ENCODE measurements around the gene OR6X1. TPM values are rescaled to one million over a fixed set of nuclear protein-coding genes. Genes with fewer than 3 reads are reported as not detected.

The OR6X1 gene
- total RNA-seq, 1 experiment from 2014 or later, result not detected

DNA sequence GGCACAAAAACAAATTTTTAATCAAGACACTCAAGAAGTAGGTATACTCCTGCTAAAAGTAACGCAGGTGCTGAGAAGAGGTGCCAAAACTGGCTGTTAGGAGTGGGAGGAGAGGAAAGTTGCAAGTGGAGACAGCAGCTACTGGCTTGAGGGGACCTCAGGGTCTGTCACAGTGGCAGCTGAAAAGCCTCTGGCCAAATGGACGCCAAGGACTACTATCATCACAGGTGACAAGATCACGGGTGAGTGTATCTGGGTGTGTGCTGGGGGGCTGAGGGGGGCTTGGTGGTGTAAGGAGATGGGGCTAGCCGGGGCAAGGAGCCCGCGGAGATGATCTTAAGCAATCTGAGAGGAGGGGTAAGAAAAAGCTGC, 13.5 kb downstream of the OR6X1 start:
- DNase-seq (ENCODE audit: low read depth, low spot score) (no peak), ATAC-seq (peak; percentile 10)
- Histone ChIP-seq H3K4me1 (ENCODE audit: control insufficient read depth, insufficient read depth, low read length) (0 out of 2 replicates have a peak, but pooled peaks cover 9% of the 10 kb centered on the region), H3K4me3 (ENCODE audit: low read depth in 2 of 2, low read length in 2 of 2) (peak overlapping the region; percentile 91 to 92), H3K27ac (ENCODE audit: low read length) (peak overlapping the region; percentile 73), H3K27me3 (ENCODE audit: control insufficient read depth, insufficient read depth, low read length) (peaks cover 4% of the 10 kb centered on the region; the same call in 1 of the 2 replicates), H3K9me3 (ENCODE audit: control insufficient read depth, insufficient read depth, low read depth, low read length) (peaks cover 28% of the 10 kb centered on the region; the same call in 1 of the 2 replicates), H3K36me3 (ENCODE audit: control insufficient read depth, insufficient read depth, low read length) (peaks cover 14% of the 10 kb centered on the region)
- ChIA-PET POLR2A (no interaction called here), CTCF (no interaction called here)
- in situ Hi-C loops (cut with HindIII; ENCODE audit: low pct_unique_long_range_greater_than_20kb, low sequenced_read_pairs) (no loop called here), intact Hi-C loops (cut with micrococcal nuclease; ENCODE audit: unreplicated experiment) (no loop called here)
- no TSS peak for BruUV-seq (replicated peaks)
- TF ChIP-seq CTCF (IDR thresholded peaks at IDR 0.05), result no peak
- TF ChIP-seq SIN3A (IDR thresholded peaks at IDR 0.05; ENCODE audit: borderline replicate concordance, insufficient read depth, low read depth, low read length), result no peak
- no peak for TF ChIP-seq POLR2AphosphoS5 (IDR thresholded peaks at IDR 0.05; ENCODE audit: low read depth, low read length)
- no peak for TF ChIP-seq REST (IDR thresholded peaks at IDR 0.05; ENCODE audit: insufficient read depth in 1 of 2, low read depth in 2 of 2, low read length in 1 of 2)
- TF ChIP-seq TCF7L2 (IDR thresholded peaks at IDR 0.05; ENCODE audit: low read depth, low read length), result no peak

- no TSS peak for BruUV-seq (replicated peaks)
- Histone ChIP-seq H3K27me3 (ENCODE audit: control insufficient read depth, insufficient read depth, low read length) (no peaks in the 10 kb centered on the region), H3K27ac (ENCODE audit: low read length) (no peak overlapping the region), H3K4me1 (ENCODE audit: control insufficient read depth, insufficient read depth, low read length) (0 out of 2 replicates have a peak, but pooled peaks cover 9% of the 10 kb centered on the region), H3K4me3 (ENCODE audit: low read depth in 2 of 2, low read length in 2 of 2) (no peak overlapping the region), H3K36me3 (ENCODE audit: control insufficient read depth, insufficient read depth, low read length) (peaks cover 17% of the 10 kb centered on the region), H3K9me3 (ENCODE audit: control insufficient read depth, insufficient read depth, low read depth, low read length) (peaks cover 37% of the 10 kb centered on the region; the same call in 1 of the 2 replicates)
- ATAC-seq (no peak), DNase-seq (ENCODE audit: low read depth, low spot score) (no peak)
- intact Hi-C loops (cut with micrococcal nuclease; ENCODE audit: unreplicated experiment) (no loop called here), in situ Hi-C loops (cut with HindIII; ENCODE audit: low pct_unique_long_range_greater_than_20kb, low sequenced_read_pairs) (no loop called here)
- ChIA-PET CTCF (no interaction called here), POLR2A (no interaction called here)
- TF ChIP-seq TCF7L2 (IDR thresholded peaks at IDR 0.05; ENCODE audit: low read depth, low read length) (no peak), POLR2AphosphoS5 (IDR thresholded peaks at IDR 0.05; ENCODE audit: low read depth, low read length) (no peak), CTCF (IDR thresholded peaks at IDR 0.05) (no peak), REST (IDR thresholded peaks at IDR 0.05; ENCODE audit: insufficient read depth in 1 of 2, low read depth in 2 of 2, low read length in 1 of 2) (no peak), SIN3A (IDR thresholded peaks at IDR 0.05; ENCODE audit: borderline replicate concordance, insufficient read depth, low read depth, low read length) (no peak)
Observed at GRCh38 chr11:123738374-123738773, 15.9 kb downstream of the OR6X1 start.

Data from Panc1 (cell line).